KMS-11 (cell line): ENCODE results near the gene TCEAL7.

Source experiments
- H2AFZ ChIP-seq: fragments of 200-600 bp; sonication (generic); 2 replicates; pipeline ENCODE4 v1.6.1; 2016; ENCODE audit warnings: antibody characterized with exemption, mixed run types, low read depth
- H3K27ac ChIP-seq: fragments of 200-600 bp; sonication (generic); 2 replicates; pipeline ENCODE4 v1.6.1; 2016; ENCODE audit warnings: mild to moderate bottlenecking, mixed run types
- H3K27me3 ChIP-seq: fragments of 200-600 bp; sonication (generic); 2 replicates; pipeline ENCODE4 v1.6.1; 2017; ENCODE audit warnings: mild to moderate bottlenecking, low read depth, mixed run types, moderate library complexity; ENCODE audit not compliant: insufficient read depth
- H3K36me3 ChIP-seq: fragments of 200-600 bp; sonication (generic); 2 replicates; pipeline ENCODE4 v1.6.1; 2017; ENCODE audit warnings: mild to moderate bottlenecking, mixed run types; ENCODE audit not compliant: insufficient read depth
- H3K4me1 ChIP-seq: fragments of 200-600 bp; sonication (generic); 2 replicates; pipeline ENCODE4 v1.6.1; 2016; ENCODE audit warnings: mild to moderate bottlenecking, low read depth, mixed run types; ENCODE audit not compliant: poor library complexity, severe bottlenecking
- H3K4me2 ChIP-seq: fragments of 200-600 bp; sonication (generic); 2 replicates; pipeline ENCODE4 v1.7.0; 2016; ENCODE audit warnings: mild to moderate bottlenecking, mixed run types
- H3K4me3 ChIP-seq: fragments of 200-600 bp; sonication (generic); IDR thresholded peaks from 2 replicates; pipeline ENCODE4 v1.6.1; 2017; ENCODE audit warnings: low read depth, low read length, mixed read lengths; ENCODE audit not compliant: insufficient read depth
- H3K79me2 ChIP-seq: fragments of 200-600 bp; sonication (generic); 2 replicates; pipeline ENCODE4 v1.6.1; 2016; ENCODE audit warnings: low read depth, mixed run types; ENCODE audit not compliant: insufficient read depth
- H3K9ac ChIP-seq: fragments of 200-600 bp; sonication (generic); 2 replicates; pipeline ENCODE4 v1.6.1; 2016; ENCODE audit warnings: mild to moderate bottlenecking, mixed run types
- H4K20me1 ChIP-seq: fragments of 200-600 bp; sonication (generic); 2 replicates; pipeline ENCODE4 v1.6.1; 2016; ENCODE audit warnings: mild to moderate bottlenecking, mixed run types; ENCODE audit not compliant: insufficient read depth
- TF ChIP-seq, protein P1 (sequence below): fragments of 200-600 bp; sonication (generic); conservative IDR thresholded peaks from 2 replicates; pipeline ENCODE4 v1.6.1; 2017; ENCODE audit warnings: low read depth, mild to moderate bottlenecking, antibody characterized with exemption, low read length, moderate library complexity, mixed read lengths

Gene TCEAL7

DNA sequence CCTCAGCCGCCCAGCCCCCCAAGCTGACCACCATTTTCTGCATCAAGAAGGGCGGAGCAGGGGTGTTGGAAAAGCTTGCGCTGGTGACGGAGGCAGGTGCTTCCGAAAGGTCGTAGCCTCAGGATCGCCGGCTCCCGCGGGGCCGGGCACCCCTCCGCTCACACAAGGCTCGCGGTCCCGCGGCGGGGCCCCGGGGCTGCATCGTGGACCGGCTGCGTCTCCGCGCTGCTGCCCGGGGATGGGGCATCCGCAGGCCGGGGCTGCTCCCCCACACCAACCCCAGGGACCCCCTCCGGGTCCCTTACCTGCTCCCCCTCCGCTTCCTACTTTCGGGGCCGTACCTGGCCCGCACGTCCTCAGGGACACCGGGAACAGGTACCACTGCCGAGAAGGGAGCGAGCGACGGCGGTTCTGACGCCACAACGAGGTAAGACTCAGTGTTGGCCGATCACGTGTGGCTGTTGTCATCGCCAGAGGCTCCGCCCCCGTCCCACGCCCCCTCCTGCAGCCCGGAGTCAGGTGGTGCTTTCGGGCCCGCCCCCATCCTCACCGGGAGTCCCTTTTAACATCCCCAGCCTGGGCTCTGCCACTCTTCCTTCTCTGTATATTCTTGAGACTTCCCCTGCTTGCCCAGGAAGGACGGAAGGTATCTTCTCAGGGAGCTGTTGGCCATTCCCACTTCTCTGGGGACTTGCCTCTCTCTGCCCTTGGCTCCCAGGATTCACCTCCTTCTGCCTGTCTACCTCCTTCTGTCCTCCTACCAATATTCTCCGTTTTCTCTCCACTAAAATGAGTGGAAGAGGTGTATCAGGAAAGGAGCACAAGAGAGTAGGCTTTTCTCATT, 19.3 kb upstream of the TCEAL7 start, which contains the start of gene BEX2:
Gene BEX2, minus strand, starts transcription at position 436 of the 844 bp plus-strand sequence. CDS start 1,014 bp downstream, outside the sequence.
- H3K36me3 ChIP-seq = no peaks in the 10 kb centered on the region
- peak within 1 kb of the TSS; percentile 60; the same call in 1 of the 2 replicates for H3K4me2 ChIP-seq
- H3K4me3 ChIP-seq = no peak within 1 kb of the TSS
- H4K20me1 ChIP-seq = no peaks in the 10 kb centered on the region
- peaks cover 6% of the 10 kb centered on the region for H3K4me1 ChIP-seq
- H3K79me2 ChIP-seq = no peaks in the 10 kb centered on the region
- no peak within 1 kb of the TSS for H3K27ac ChIP-seq
- peak within 1 kb of the TSS; percentile 71; the same call in 1 of the 2 replicates for H3K9ac ChIP-seq
- no peaks in the 10 kb centered on the region for H3K27me3 ChIP-seq
- H2AFZ ChIP-seq = peak within 1 kb of the TSS; percentile 82
- TF ChIP-seq, protein P1, sequence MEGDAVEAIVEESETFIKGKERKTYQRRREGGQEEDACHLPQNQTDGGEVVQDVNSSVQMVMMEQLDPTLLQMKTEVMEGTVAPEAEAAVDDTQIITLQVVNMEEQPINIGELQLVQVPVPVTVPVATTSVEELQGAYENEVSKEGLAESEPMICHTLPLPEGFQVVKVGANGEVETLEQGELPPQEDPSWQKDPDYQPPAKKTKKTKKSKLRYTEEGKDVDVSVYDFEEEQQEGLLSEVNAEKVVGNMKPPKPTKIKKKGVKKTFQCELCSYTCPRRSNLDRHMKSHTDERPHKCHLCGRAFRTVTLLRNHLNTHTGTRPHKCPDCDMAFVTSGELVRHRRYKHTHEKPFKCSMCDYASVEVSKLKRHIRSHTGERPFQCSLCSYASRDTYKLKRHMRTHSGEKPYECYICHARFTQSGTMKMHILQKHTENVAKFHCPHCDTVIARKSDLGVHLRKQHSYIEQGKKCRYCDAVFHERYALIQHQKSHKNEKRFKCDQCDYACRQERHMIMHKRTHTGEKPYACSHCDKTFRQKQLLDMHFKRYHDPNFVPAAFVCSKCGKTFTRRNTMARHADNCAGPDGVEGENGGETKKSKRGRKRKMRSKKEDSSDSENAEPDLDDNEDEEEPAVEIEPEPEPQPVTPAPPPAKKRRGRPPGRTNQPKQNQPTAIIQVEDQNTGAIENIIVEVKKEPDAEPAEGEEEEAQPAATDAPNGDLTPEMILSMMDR = no peak

GRCh38 chrX:103311399-103311780, 18.6 kb upstream of the TCEAL7 start:
- no peak overlapping the region for H3K9ac ChIP-seq
- no peaks in the 10 kb centered on the region for H3K79me2 ChIP-seq
- peak overlapping the region; percentile 82 for H2AFZ ChIP-seq
- no peaks in the 10 kb centered on the region for H3K27me3 ChIP-seq
- no peaks in the 10 kb centered on the region for H4K20me1 ChIP-seq
- peaks cover 6% of the 10 kb centered on the region for H3K4me1 ChIP-seq
- H3K4me2 ChIP-seq = peak overlapping the region; percentile 60; the same call in 1 of the 2 replicates
- H3K36me3 ChIP-seq = no peaks in the 10 kb centered on the region
- no peak overlapping the region for H3K27ac ChIP-seq
- TF ChIP-seq, protein P1 = no peak
- H3K4me3 ChIP-seq = no peak overlapping the region

- no peaks in the 10 kb centered on the region for H4K20me1 ChIP-seq
- H3K9ac ChIP-seq = no peak overlapping the region
- no peak overlapping the region for H2AFZ ChIP-seq
- H3K4me3 ChIP-seq = no peak overlapping the region
- H3K27ac ChIP-seq = no peak overlapping the region
- no peaks in the 10 kb centered on the region for H3K79me2 ChIP-seq
- no peaks in the 10 kb centered on the region for H3K4me1 ChIP-seq
- TF ChIP-seq, protein P1 = no peak
- no peak overlapping the region for H3K4me2 ChIP-seq
- H3K27me3 ChIP-seq = no peaks in the 10 kb centered on the region
- no peaks in the 10 kb centered on the region for H3K36me3 ChIP-seq
Measured at GRCh38 chrX:103330681-103331288, 746 bp downstream of the TCEAL7 start.

- H3K4me1 ChIP-seq = peaks cover 7% of the 10 kb centered on the region
- TF ChIP-seq, protein P1 = no peak
- no peak overlapping the region for H3K4me2 ChIP-seq
- no peak overlapping the region for H3K27ac ChIP-seq
- H3K4me3 ChIP-seq = no peak overlapping the region
- no peaks in the 10 kb centered on the region for H3K79me2 ChIP-seq
- H3K9ac ChIP-seq = no peak overlapping the region
- H4K20me1 ChIP-seq = no peaks in the 10 kb centered on the region
- no peaks in the 10 kb centered on the region for H3K36me3 ChIP-seq
- H2AFZ ChIP-seq = no peak overlapping the region
- no peaks in the 10 kb centered on the region for H3K27me3 ChIP-seq
Measured at GRCh38 chrX:103338663-103339062, 8.6 kb downstream of the TCEAL7 start.
